Stimulated activated CD4-positive, alpha-beta T cell treated with anti-CD3 and anti-CD28 coated beads, Interleukin-1b, Interleukin-23, amount 100 ng/mL, for 4 hours (primary cell): ENCODE results near the gene PITPNM3.
A peak's percentile ranks its signal among the peaks of the same experiment; 100 is the strongest.

Experiments used
- DNase-seq, 2 donors: peaks; one replicate each; pipeline ENCODE4 v3.0.0-alpha.2; 2020; ENCODE audit warnings: low read depth in 2 of 2

The PITPNM3 gene

DNA sequence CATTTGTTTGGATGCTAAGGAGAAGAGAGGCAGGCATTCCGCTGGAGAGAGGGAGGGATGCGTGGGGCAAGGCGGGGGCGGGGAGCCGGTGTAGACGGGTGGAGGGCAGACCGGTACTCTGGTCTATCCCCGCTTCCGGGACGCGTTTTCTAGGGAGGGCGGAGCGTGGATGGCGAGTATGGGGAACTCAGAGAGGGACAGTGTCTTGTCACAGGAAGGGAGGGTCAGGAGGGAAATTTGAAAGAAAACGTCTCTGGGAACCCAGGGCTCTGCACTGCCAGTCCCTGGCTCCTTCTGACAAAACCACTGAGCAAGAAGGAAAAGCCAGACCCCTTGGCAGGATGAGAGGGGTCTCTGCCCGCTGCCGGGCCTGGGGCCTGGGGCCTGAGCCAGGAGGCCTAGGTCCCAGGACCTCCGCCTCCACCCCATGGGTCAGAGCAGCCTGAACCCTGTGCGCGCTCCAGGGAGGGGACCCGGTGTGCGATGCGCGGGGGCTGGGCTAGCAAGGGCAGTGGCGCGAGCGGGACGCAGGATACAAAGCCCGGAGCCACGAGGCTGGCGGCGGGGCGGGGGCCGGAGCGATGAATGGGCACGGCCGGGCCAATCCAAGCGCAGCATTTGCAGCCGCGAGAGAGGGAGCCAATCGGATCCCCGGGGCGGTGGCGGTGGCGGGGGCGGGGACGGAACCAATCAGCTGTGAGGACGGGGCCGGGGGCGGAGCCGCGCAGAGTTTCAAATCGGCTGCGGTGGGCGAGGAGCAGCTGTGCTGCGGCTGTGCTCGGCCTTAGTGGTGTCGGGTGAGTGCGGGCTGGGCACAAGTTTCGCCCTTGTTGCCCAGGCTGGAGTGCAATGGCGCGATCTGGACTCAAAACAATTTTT, 112.4 kb downstream of the PITPNM3 start, which contains the start of gene PIMREG:
TSS of gene PIMREG (plus strand) at position 764 of the 879 bp plus-strand sequence. CDS start 656 bp downstream, outside the sequence.
- peak; percentile 95 for DNase-seq

DNA sequence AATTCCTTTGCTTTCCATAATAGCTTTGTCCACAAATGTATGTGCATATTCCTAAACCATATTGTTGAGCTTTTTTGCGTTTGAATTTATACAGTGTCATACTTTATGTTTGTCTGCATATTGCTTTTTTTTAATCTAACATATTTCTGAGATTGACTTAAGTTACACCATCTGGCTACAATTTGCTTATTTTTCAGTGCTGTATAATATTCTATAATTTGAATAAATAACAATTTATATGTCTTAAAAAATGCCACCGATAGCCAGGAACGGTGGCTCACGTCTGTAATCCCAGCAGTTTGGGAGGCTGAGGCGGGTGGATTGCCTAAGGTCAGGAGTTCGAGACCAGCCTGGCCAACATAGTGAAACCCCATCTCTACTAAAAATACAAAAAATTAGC, 113.6 kb downstream of the PITPNM3 start:
- no peak for DNase-seq

- no peak for DNase-seq
Observed at GRCh38 chr17:6439951-6440350, 116.4 kb downstream of the PITPNM3 start.

DNA sequence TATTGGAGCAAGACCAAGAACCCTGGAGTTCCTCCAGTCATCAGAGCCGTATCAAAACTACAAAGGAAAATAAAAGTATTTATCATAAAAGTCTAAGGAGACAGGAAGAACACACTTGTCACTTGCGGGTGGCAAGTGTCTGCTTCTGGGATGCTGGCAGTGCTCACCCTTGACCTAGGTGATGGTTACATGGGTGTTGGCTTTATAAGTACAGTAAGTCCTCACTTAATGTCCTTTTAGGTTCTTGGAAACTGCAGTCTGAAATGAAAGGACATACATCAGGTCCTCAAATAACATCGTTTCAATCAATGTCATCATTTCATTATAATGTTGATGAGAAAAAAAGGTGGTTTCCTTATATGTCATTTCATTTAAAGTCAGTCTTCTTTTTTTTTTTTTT, 118.4 kb downstream of the PITPNM3 start:
- no peak for DNase-seq

DNA sequence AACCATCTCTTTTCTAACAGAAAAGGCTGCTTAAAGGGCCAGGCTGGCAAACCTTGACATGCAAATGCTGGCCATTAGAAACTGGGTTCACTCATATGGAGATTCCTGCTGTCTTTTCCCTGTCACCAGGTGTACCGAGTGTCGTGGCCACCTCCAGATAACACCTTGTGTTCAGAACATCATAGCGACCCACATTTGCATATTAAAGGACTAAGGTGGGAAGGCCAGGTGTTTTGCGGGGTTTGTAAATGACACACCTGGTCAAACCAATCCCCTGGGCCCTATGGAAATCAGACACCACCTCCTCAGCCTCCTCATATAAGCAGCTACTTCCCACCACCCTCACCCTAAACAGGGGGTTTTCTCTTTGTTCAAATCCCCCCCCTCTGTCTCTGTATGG, 118.9 kb downstream of the PITPNM3 start:
- DNase-seq = no peak

DNA sequence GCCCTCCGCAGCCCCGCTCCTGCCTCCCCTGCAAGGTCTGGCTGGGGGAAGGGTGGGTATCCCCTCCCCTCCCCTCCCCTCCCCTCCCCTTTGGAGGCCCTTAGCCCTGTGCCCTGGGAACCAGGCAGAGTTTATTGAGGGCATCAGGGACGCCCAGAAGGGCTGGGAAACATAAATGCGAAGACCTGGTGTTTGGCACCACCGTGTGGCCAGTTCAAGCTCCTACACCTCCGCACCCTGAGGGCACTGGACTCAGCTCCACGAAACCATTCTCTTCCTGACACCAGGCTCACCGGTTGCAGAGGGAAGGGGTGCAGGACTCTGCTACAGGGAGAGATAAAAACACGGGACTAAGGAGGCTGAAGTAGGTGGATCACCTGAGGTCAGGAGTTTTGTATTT, 120.4 kb downstream of the PITPNM3 start:
- DNase-seq = peak; percentile 47 to 48

GRCh38 chr17:6435051-6435450, 121.3 kb downstream of the PITPNM3 start, which contains the start of gene AIPL1:
AIPL1 (minus strand) TSS chr17:6435121; CDS start chr17:6435104, 17 bp downstream.
- DNase-seq = no peak

- DNase-seq = no peak
Observed at GRCh38 chr17:6430769-6431168, 125.6 kb downstream of the PITPNM3 start.

DNA sequence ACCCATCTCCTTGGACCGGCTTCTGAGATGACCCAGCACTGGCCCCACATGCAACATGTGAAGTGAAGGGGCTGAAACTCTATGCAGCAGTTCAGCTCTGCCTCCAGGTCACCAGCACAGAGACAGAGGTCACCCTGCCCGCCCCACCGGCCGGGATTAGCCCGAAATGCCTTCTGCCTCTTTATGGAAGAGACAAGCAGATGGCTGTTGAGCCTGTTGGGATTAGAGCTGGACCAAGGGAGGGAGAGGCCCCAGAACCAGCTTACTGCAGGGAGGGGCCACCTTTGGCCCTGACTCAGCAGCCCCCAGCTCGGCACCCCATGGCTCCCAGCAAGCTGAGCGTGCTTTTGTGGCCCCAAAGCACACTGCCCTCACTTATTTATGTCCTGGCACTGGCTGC, 127.1 kb downstream of the PITPNM3 start:
- DNase-seq = no peak

GRCh38 chr17:6428207-6428965, 128.0 kb downstream of the PITPNM3 start:
- no peak for DNase-seq

DNA sequence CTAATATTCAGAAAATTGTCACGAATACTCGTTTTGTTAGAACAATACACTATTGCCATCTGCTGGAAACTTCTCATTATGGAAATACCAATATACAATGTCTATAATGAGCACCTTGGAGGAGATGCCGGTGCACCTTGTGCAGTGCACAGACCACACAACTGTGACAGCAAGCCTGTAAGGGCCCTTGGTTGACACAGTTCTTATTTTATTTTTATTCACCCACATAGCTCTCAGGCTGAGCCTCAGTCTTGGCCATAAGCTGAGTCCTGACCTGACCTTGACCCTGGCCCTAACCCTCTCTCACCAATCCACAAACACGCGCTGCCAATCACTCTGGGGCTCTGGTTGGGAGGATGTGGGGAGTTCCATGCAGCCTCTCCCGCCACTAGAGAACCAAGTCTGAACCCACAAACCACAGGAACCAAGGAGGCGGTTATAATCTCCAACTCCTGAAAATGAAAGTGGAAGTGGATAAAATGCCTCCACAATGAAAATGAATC, 129.0 kb downstream of the PITPNM3 start:
- no peak for DNase-seq

GRCh38 chr17:6426356-6427101, 129.8 kb downstream of the PITPNM3 start:
- DNase-seq = no peak

DNA sequence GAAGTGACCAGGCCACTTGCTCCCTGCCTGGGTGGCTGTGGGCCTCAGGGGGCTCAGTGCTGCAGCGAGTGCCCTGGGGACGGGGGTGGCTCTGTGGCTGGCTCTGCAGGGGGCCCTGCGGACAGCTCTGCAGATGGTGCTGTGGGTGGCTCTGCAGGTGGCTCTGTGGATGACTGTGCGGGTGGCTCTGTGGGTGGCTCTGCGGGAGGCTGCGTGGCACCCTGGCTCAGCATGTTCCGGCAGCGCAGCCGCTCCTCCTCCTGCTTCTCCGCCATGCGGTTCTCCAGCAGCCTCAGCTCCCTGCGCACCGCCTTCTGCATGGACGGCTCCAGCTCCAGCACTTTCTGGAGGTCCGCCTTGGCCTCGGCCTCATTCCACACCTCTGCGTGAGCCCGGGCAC, 130.9 kb downstream of the PITPNM3 start:
- no peak for DNase-seq

- no peak for DNase-seq
Observed at GRCh38 chr17:6423931-6424330, 132.4 kb downstream of the PITPNM3 start.

GRCh38 chr17:6422654-6423241, 133.6 kb downstream of the PITPNM3 start:
- no peak for DNase-seq

DNA sequence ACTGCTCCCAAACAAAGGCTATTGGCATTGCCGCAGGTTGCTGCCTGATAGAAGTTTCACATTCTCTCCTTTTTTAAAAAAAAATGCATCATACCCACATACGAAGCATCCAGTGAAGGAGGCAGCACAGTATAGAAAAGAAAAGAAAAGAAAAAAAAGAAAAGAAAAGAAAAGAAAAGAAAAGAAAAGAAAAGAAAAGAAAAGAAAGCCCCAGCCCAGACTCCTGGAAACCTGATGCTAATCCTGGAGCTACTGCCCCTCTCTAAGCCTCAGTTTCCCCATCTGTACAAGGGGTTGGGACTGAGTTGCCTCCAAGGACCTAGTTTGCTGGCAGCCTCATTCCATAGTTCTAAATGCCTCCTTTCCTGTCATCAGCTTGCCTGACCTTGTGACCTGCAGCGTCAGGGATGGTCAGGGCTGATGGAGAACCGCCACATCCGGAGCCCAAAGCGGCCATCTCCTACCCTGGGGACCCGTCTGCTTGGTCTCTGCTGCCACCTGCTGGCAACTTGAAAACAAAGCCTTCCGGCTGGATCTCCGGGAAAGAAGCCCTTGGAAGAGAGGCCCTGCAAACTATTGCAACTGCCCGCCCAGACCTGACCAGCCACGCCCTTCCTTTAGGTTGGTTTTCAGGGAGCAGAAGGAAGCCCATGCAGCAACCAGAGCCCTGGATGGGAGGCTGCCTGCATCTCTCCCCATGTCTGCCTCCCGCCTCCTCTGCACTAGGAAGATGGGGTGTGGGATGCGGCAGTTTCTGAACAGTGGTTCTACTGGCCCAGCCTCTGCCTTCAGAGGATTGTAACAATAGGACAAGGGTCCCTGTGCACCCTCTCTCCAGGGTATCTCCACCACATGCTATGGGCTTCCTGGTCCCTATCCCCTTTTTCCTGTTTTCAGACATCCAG, 134.4 kb downstream of the PITPNM3 start:
- peak; percentile 53 to 68 for DNase-seq

GRCh38 chr17:6420173-6420641, 136.1 kb downstream of the PITPNM3 start:
- no peak for DNase-seq

DNA sequence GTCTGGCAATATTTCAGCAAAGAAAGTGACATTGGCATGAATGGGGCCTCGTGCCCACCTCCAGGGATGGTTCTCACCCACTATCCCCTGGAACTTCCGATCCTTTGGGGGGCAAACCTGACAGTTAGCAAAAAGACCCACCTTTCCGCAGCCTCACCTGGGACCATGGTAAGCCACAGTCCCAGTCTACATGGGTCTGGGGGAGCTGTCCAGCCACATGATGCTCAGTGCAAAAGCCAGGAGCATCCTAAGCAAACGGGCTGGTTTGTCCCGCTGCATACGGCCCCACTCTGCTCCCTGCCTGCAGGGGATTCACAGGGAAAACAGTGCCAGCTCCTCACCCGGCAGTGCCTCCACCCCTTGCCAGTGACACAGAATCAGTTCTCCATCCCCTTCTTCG, 140.7 kb downstream of the PITPNM3 start:
- no peak for DNase-seq

DNA sequence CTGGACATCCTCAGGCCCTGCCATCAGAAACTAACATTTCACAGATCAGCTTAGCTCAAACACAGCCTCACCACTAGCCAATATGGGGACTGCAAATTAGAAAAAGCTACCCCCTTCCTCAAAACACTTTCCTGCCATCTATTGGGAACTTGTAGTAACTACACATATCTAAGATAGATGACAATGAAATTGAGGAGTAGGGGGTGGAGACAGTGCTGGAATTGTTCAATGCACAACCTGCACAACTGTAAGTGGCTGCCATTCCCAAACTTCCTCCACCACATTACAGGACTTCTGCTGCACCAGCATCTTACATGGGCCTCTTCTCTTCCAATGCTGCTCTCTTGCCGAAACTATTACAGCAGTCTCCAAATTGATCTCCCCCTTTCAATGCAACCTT, 143.3 kb downstream of the PITPNM3 start:
- DNase-seq = no peak

GRCh38 chr17:6408735-6409134, 147.6 kb downstream of the PITPNM3 start:
- DNase-seq = no peak
